ENCODE results near the gene SH2B3. TPM values are rescaled to one million over a fixed set of nuclear protein-coding genes. Genes with fewer than 3 reads are reported as not detected.
A peak's percentile ranks its signal among the peaks of the same experiment; 100 is the strongest.

The SH2B3 gene
- total and polyA plus RNA-seq, 2 experiments from 2014 or later = 5.5 to 11.6 TPM

DNA sequence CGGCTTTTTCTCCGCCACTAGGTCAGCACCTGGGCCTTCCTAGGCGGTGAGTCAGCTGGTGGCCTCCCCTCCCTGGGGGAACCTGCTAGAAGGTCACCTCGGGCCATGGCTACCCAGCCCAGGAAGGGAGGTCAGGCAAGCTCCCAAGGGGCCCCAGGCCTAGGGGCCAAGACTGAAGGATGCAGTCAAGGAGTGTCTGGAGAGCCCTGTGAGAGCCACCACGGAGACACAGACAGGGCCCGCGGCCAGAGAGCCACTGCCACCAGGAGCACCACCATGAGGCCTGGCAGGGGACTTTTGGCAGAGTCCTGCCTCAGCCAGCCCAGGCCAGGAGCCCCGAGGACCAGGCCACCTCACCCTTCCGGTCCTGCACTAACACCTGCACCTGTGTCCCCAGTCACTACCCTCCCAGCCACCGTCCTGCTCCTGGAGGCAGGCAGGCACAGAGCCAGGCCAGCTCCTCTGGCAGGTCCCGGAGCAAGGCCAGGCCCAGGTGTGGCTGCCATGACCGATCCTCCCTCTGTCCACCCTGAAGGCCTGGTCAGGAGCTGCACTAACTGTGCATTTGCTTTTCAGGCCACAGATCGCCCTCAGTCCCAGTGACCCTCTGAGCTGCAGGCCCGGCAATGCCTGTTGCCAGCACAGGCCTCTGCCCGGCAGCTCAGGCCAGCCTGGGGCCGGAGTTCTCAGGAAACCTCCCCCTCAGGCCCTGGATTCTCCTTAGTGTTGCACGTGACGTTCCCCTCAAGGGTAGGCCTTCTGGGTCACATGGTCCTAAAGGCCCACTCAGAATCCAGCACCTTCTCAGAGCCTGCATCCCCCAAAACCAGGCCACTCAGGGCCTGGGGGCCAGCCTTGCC, 43.8 kb upstream of the SH2B3 start:
- H3K4me1 ChIP-seq (ENCODE audit: low read depth) = no peaks in the 10 kb centered on the region
- no peak for DNase-seq (ENCODE audit: low read depth in 1 of 2, low spot score in 1 of 2)
- TF ChIP-seq, protein P1, sequence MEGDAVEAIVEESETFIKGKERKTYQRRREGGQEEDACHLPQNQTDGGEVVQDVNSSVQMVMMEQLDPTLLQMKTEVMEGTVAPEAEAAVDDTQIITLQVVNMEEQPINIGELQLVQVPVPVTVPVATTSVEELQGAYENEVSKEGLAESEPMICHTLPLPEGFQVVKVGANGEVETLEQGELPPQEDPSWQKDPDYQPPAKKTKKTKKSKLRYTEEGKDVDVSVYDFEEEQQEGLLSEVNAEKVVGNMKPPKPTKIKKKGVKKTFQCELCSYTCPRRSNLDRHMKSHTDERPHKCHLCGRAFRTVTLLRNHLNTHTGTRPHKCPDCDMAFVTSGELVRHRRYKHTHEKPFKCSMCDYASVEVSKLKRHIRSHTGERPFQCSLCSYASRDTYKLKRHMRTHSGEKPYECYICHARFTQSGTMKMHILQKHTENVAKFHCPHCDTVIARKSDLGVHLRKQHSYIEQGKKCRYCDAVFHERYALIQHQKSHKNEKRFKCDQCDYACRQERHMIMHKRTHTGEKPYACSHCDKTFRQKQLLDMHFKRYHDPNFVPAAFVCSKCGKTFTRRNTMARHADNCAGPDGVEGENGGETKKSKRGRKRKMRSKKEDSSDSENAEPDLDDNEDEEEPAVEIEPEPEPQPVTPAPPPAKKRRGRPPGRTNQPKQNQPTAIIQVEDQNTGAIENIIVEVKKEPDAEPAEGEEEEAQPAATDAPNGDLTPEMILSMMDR (IDR thresholded peaks at IDR 0.05; ENCODE audit: low read depth, low read length) = no peak
- no peaks in the 10 kb centered on the region for H3K36me3 ChIP-seq
- no peaks in the 10 kb centered on the region for H3K9me3 ChIP-seq (ENCODE audit: low read depth)
- H3K27ac ChIP-seq = peak overlapping the region; percentile 43
- H3K4me3 ChIP-seq = no peak overlapping the region
- no peaks in the 10 kb centered on the region for H3K27me3 ChIP-seq

DNA sequence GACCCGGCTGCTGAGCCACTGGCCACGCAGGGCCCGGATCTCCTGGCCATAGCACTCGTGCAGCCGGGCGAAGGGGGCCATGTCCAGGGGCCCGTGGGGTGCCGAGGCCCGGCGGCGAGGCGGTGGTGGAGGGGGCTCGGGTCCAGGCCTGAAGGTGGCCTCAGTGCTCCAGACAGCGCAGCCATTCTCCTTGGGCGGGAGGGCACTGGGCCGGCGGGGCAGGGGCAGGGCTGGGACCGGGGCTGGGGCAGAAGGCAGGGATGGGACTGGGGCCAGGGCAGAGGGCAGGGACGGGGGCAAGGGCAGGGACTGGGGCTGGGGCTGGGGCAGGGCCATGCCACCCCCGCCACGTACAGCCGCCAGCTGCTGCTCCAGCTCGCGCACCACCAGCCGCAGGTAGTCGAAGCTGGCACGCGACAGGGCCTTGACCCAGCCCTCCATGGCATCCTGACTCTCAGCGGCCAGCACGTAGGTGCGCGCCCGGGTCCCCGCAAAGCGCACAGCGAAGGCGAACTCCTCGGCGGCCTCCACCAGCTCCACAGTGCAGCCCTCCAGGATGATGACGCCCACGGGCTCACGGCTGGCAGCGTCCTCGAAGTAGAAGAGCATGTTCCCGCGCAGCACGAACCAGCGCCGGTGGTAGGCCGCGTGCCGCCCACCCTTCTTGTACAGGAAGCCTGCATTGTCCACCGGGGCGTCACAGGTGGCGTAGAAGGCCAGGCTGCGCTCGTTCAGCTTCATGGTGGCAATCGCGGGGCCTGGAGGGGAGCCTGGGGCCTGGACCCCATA, 42.8 kb upstream of the SH2B3 start:
- Histone ChIP-seq H3K9me3 (ENCODE audit: low read depth) (no peaks in the 10 kb centered on the region), H3K4me3 (no peak overlapping the region), H3K27ac (peak overlapping the region; percentile 43), H3K27me3 (no peaks in the 10 kb centered on the region), H3K36me3 (no peaks in the 10 kb centered on the region), H3K4me1 (ENCODE audit: low read depth) (no peaks in the 10 kb centered on the region)
- DNase-seq (ENCODE audit: low read depth in 1 of 2, low spot score in 1 of 2) = no peak
- TF ChIP-seq, protein P1 (IDR thresholded peaks at IDR 0.05; ENCODE audit: low read depth, low read length) = no peak

DNA sequence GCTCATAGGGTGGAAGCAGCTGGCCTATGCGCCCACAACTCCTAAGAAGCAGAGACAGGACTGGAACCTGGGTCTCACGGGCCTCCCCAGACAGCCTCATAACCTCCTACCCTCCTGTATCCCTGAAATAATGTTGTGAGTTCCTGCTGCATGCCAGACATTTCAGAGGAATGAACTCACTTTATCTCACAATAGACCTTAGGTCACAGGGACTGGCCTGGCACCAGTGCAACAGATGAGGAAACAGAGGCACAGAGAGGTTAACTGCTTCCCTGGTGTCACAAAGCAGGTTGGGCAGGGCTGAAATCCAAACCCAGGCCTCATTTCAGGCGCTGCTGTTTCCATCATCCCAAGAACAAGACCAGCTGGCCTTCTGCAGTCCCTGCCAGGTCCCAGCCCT, 42.1 kb upstream of the SH2B3 start:
- no peaks in the 10 kb centered on the region for H3K4me1 ChIP-seq (ENCODE audit: low read depth)
- peak in 1 of 2 donors; percentile 63 for DNase-seq (ENCODE audit: low read depth in 1 of 2, low spot score in 1 of 2)
- TF ChIP-seq, protein P1 (IDR thresholded peaks at IDR 0.05; ENCODE audit: low read depth, low read length) = no peak
- H3K36me3 ChIP-seq = no peaks in the 10 kb centered on the region
- H3K9me3 ChIP-seq (ENCODE audit: low read depth) = no peaks in the 10 kb centered on the region
- H3K27ac ChIP-seq = no peak overlapping the region
- H3K27me3 ChIP-seq = no peaks in the 10 kb centered on the region
- H3K4me3 ChIP-seq = no peak overlapping the region

DNA sequence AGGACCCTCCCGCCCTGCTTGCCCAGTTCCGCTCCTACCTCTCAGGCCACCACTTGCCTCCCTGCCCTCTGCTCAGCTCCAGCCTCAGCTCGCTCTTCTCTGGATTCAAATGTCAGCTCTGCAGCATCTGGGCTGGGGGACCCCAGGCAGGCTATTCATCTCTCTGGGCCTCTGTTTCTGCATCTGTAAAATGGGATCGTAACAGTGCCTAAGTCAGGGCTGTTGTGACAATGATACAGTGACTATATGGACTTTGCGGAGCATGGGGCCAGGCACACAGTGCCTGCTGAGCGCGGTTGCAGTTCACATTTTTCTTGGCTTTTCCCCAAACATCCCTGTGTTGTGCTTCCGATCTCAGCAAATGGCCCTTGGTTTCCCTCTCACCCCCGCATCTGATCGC, 39.6 kb upstream of the SH2B3 start:
- no peak for DNase-seq (ENCODE audit: low read depth in 1 of 2, low spot score in 1 of 2)
- Histone ChIP-seq H3K27me3 (no peaks in the 10 kb centered on the region), H3K36me3 (no peaks in the 10 kb centered on the region), H3K27ac (no peak overlapping the region), H3K4me1 (ENCODE audit: low read depth) (no peaks in the 10 kb centered on the region), H3K9me3 (ENCODE audit: low read depth) (no peaks in the 10 kb centered on the region), H3K4me3 (no peak overlapping the region)
- TF ChIP-seq, protein P1 (IDR thresholded peaks at IDR 0.05; ENCODE audit: low read depth, low read length) = no peak

DNA sequence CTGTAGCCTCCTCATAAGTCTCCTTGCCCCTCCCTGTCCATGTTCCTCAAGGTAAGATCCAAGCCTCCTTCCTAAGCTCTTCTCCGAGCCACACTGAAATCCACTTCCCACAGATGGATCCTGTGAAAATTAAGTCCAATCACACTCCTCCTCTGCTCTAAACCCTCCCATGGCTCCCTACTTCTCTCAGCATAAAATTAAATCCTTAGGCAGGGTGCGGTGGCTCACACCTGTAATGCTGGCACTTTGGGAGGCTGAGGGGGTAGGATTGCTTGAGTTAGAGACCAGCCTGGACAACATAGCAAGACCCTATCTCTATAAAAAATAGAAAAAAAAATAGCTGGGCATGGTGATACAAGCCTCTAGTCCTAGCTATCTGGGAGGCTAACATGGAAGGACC, 39.1 kb upstream of the SH2B3 start:
- no peak overlapping the region for H3K27ac ChIP-seq
- no peaks in the 10 kb centered on the region for H3K9me3 ChIP-seq (ENCODE audit: low read depth)
- H3K4me3 ChIP-seq = no peak overlapping the region
- no peaks in the 10 kb centered on the region for H3K4me1 ChIP-seq (ENCODE audit: low read depth)
- no peaks in the 10 kb centered on the region for H3K27me3 ChIP-seq
- TF ChIP-seq, protein P1 (IDR thresholded peaks at IDR 0.05; ENCODE audit: low read depth, low read length) = no peak
- DNase-seq (ENCODE audit: low read depth in 1 of 2, low spot score in 1 of 2) = no peak
- no peaks in the 10 kb centered on the region for H3K36me3 ChIP-seq
